Aorta (tissue), 5 donors: ENCODE data around the gene CD3E. TPM values are rescaled to one million over a fixed set of nuclear protein-coding genes. Genes with fewer than 3 reads are reported as not detected.

Source experiments
- ATAC-seq: fragments of 200-7000 bp; cut with Tn5 transposase; one replicate; pipeline ENCODE4 v1.9.1; 2022; ENCODE audit warnings: moderate library complexity; ENCODE audit not compliant: low FRiP score
- DNase-seq, 2 donors: peaks; one replicate each; pipeline ENCODE4 v3.0.0-alpha.2; 2020
- H3K27ac ChIP-seq, 2 donors: one replicate each; pipeline ENCODE4 v1.5.1; 2013; ENCODE audit warnings: low read length in 2 of 2, mild to moderate bottlenecking in 2 of 2, moderate library complexity in 2 of 2, control low read depth in 1 of 2, inconsistent platforms in 1 of 2, low read depth in 1 of 2
- H3K27me3 ChIP-seq, 2 donors: one replicate each; pipeline ENCODE4 v1.6.1; 2013; ENCODE audit warnings: control low read depth in 1 of 2, low read length in 1 of 2, mild to moderate bottlenecking in 1 of 2, moderate library complexity in 1 of 2; ENCODE audit not compliant: insufficient read depth in 2 of 2, control insufficient read depth in 1 of 2
- H3K36me3 ChIP-seq, 2 donors: one replicate each; pipeline ENCODE4 v1.6.1; 2013; ENCODE audit warnings: control low read depth in 1 of 2, low read length in 1 of 2, mild to moderate bottlenecking in 1 of 2; ENCODE audit not compliant: insufficient read depth in 2 of 2, control insufficient read depth in 1 of 2
- H3K4me1 ChIP-seq, 2 donors: one replicate each; pipeline ENCODE4 v1.6.1; 2013; ENCODE audit warnings: low read length in 2 of 2, control low read depth in 1 of 2, mild to moderate bottlenecking in 1 of 2, moderate library complexity in 1 of 2; ENCODE audit not compliant: insufficient read depth in 2 of 2, control insufficient read depth in 1 of 2
- H3K4me3 ChIP-seq, 2 donors: one replicate each; pipeline ENCODE4 v1.5.1; 2013; ENCODE audit warnings: low read length in 2 of 2, control low read depth in 1 of 2, mild to moderate bottlenecking in 1 of 2
- H3K9me3 ChIP-seq: one replicate; pipeline ENCODE4 v1.6.1; 2013; ENCODE audit warnings: mild to moderate bottlenecking, low read length; ENCODE audit not compliant: control insufficient read depth
- WGBS, 2 donors: extraction: QIAGEN DNeasy Blood & Tissue Kit; methylation state at CpG; one replicate each; pipeline ENCODE4 v1.1.7; 2013; 5-methylcytosine and 5-hydroxymethylcytosine counted together
- intact Hi-C, 2 donors: fragments of 100-400 bp; cut with DNase I; formaldehyde crosslinking; loops; one replicate each; pipeline versions ENCODE4 v1.14.2 to v1.15.0; 2022
- long read RNA-seq, 2 donors: library from polyadenylated mRNA; unstranded; transcript quantifications; one replicate each; pipeline ENCODE4 v2.0.0, GENCODE V29; 2020 to 2021
- polyA plus RNA-seq, 2 donors: library from polyadenylated mRNA; stranded (reverse); fragments of 200-250 nt; gene quantifications; one replicate each; pipeline ENCODE4 v1.2.3, GENCODE V29; 2013
- total RNA-seq, 2 donors: library from RNA; stranded (reverse); fragmentation: NEBNext Ultra II Directional; extraction: Animal tissue kit (Norgen Biotek cat#: 25700); gene quantifications; one replicate each; pipeline ENCODE4 v1.2.1, GENCODE V29; 2021
- donor health status: healthy with polysubstance abuse.
- donor health status: Bipolar disorder and iron deficiency.
- donor health status: DM: no; HTN: no; CAD: no.
- donor health status: DM: no; HTN: no; CAD: no.
- donor health status: DM: yes; HTN: yes; CAD: no.

CD3E gene
- total RNA-seq (1 to 10 TPM; 2.3 to 5.2 TPM), polyA plus RNA-seq (1 to 10 TPM in 1 of 2 donors, under 1 TPM in 1; 0.43 to 2.5 TPM)
- long read RNA-seq, donor 1, partial matches to known transcripts, result 0 of 1 reads
- long read RNA-seq, donor 1, other reads (novel, unspliced or antisense), result 1 of 1 reads
- long read RNA-seq, donor 2, partial matches to known transcripts, result 0 of 1 reads
- long read RNA-seq, donor 2, other reads (novel, unspliced or antisense), result 1 of 1 reads

DNA sequence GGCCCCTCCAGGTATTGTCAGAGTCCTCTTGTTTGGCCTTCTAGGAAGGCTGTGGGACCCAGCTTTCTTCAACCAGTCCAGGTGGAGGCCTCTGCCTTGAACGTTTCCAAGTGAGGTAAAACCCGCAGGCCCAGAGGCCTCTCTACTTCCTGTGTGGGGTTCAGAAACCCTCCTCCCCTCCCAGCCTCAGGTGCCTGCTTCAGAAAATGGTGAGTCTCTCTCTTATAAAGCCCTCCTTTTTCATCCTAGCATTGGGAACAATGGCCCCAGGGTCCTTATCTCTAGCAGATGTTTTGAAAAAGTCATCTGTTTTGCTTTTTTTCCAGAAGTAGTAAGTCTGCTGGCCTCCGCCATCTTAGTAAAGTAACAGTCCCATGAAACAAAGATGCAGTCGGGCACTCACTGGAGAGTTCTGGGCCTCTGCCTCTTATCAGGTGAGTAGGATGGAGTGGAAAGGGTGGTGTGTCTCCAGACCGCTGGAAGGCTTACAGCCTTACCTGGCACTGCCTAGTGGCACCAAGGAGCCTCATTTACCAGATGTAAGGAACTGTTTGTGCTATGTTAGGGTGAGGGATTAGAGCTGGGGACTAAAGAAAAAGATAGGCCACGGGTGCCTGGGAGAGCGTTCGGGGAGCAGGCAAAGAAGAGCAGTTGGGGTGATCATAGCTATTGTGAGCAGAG lies at the start of gene CD3E:
CD3E (plus strand) TSS at position 163 of the 681 bp plus-strand sequence; CDS start at position 386, 223 bp downstream.
- no peaks in the 10 kb centered on the region for H3K9me3 ChIP-seq
- no peak within 1 kb of the TSS for H3K27ac ChIP-seq
- ATAC-seq (no peak), DNase-seq (no peak)
- WGBS, 2 donors, result 82 to 85% methylated on average over 8 of the region's 8 CpGs
- H3K27me3 ChIP-seq, result no peaks in the 10 kb centered on the region
- H3K36me3 ChIP-seq, result no peaks in the 10 kb centered on the region
- no peak within 1 kb of the TSS for H3K4me3 ChIP-seq
- H3K4me1 ChIP-seq, result no peaks in the 10 kb centered on the region
- intact Hi-C loops, result no loop called here

DNA sequence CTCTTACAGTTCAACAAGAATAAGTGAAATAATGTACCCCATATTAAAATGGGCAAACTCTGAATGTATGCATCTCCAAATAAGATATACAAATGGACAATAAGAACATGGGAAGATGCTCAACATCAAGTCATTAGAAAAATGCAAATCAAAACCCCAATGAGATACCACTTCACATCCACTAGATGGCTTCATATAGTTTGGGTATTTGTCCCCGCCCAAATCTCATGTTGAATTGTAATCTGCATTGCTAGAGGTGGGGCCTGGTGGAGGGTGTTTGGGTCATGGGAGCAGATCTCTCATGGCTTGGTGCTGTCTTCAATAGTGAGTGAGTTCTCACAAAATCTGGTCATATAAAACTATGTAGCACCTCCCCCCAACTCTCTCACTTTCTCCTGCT lies 46.1 kb upstream of the CD3E start:
- H3K27me3 ChIP-seq, result no peaks in the 10 kb centered on the region
- no peak for DNase-seq
- H3K4me1 ChIP-seq, result no peaks in the 10 kb centered on the region
- no peaks in the 10 kb centered on the region for H3K9me3 ChIP-seq
- no peak overlapping the region for H3K4me3 ChIP-seq
- no peak overlapping the region for H3K27ac ChIP-seq
- no peaks in the 10 kb centered on the region for H3K36me3 ChIP-seq
- no peak for ATAC-seq
- WGBS, 2 donors, result 0 to 76% methylated on average over 1 of the region's 1 CpG
- intact Hi-C loops, result no loop called here

DNA sequence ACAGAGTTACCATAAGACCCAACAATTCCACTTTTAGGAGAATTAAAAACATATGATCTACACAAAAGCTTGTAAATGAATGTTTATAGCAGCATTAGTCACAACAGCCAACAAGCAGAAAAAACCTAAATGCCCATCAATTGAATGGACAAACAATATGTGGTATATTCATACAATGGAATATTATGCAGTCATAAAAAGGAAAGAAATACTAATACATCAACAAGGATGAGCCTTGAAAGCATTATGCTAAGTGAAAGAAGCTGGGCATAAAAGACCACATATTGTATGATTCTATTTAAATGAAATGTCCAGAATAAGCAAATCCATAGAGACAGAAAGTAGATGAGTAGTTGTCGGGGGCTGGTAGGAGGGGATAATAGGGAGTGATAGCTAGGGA lies 45.4 kb upstream of the CD3E start:
- Histone ChIP-seq H3K4me3 (no peak overlapping the region), H3K9me3 (no peaks in the 10 kb centered on the region), H3K27ac (no peak overlapping the region), H3K36me3 (no peaks in the 10 kb centered on the region), H3K4me1 (no peaks in the 10 kb centered on the region), H3K27me3 (peaks cover 0 to 2% of the 10 kb centered on the region in 2 donors)
- intact Hi-C loops, result no loop called here
- DNase-seq, result no peak
- no peak for ATAC-seq
- 99 to 100% methylated on average over 1 of the region's 1 CpG for WGBS, 2 donors

DNA sequence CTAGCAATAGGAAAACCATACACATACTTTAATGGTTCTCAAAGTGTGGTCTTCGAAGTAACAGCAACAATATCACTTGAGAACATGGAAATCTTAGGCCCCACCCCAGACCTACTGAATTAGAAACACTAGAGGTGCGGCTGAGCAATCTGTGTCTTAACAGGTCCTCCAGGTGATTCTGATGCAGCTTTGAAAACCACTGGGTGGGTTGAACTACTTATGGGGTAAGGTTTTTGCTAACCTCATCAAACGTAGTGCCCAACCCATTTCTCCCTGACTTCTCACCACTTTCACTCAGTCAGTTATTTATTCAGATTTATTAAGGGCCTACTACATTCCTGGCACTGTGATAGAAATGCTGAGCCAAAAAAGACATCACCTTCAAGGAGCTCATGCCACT lies 44.2 kb upstream of the CD3E start:
- intact Hi-C loops, result no loop called here
- H3K9me3 ChIP-seq, result no peaks in the 10 kb centered on the region

DNA sequence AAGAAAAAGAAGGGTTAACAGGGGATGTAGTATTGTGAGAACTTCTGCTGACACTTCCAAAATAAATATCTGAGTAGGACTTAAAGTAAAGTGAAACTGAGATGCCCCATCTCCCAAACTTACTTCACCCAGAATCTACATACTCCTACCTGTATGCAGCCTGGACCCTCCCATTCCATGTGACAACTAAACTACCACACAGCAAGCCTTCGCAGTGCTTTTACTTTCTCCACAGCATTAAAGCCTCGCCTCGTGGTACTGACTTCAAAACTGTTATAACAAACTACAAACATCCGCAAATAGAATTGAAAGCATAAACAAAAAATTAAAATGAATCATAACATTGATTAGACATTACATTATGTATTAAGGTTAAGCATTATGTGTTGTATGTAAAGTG lies 41.4 kb upstream of the CD3E start:
- WGBS, 2 donors, result 79 to 80% methylated on average over 4 of the region's 4 CpGs
- H3K27ac ChIP-seq, result no peak overlapping the region
- no peak for ATAC-seq

More for the DNA sequence above, 44.2 kb upstream of the CD3E start:
- Histone ChIP-seq H3K27me3 (peaks cover 0 to 5% of the 10 kb centered on the region in 2 donors), H3K4me3 (no peak overlapping the region), H3K27ac (no peak overlapping the region), H3K36me3 (no peaks in the 10 kb centered on the region), H3K4me1 (no peaks in the 10 kb centered on the region)
- ATAC-seq (no peak), DNase-seq (no peak)
- WGBS, 2 donors, result 80 to 86% methylated on average over 3 of the region's 3 CpGs

DNA sequence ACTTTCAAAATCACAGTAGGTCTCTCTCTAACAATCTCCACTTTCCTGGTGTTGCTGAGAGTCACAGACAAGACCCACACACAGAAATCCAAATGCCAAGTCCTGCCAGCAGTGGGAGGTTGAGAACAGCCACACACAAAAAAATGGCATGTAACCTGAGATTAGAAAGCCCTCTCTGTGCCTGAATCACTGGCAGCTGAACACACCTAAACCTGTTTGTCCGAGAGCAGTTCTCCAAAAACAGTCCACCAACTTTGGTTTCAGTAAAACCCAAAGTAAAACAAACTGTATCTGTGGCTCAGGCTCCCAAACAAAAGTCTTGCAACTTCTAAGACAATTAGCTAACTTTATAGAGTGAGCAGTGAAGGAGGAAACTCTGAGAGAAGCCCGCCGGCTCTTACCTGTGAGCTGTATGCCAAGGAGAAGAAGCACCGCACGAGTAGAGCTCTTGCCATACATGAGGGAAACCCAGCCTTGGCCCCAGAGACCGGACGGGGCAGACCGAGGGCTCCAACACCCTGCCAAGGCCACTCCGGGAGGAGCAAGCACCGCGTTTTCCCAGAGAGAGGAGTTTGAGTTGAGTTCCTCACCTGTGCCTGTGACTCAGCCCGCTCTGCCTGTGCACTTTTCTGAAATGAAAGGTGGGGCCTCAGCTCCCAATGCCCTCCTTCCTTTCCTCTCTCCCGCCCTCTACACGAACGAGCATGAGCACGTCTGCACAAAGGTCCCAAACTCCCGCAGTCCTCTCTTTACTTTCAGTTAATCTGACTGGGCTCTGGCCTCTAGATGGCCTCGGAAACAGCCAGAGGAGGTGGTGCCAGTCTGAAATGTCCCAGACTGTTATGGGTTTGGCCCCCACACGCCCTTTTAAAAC lies 40.6 kb upstream of the CD3E start, which contains the start of gene MPZL2:
MPZL2 (minus strand) TSS at position 603 of the 874 bp plus-strand sequence; CDS start at position 459, 144 bp downstream.
- H3K4me1 ChIP-seq, result no peaks in the 10 kb centered on the region
- no peaks in the 10 kb centered on the region for H3K9me3 ChIP-seq
- H3K27ac ChIP-seq, result no peak within 1 kb of the TSS
- H3K27me3 ChIP-seq, result peaks cover 3 to 5% of the 10 kb centered on the region in 2 donors
- intact Hi-C loops, result no loop called here
- ATAC-seq (peak; percentile 67), DNase-seq (peak in 1 of 2 donors; percentile 45)
- H3K36me3 ChIP-seq, result no peaks in the 10 kb centered on the region
- 2 to 4% methylated on average over 19 of the region's 19 CpGs for WGBS, 2 donors
- H3K4me3 ChIP-seq, result no peak within 1 kb of the TSS

More for the DNA sequence above, 41.4 kb upstream of the CD3E start:
- intact Hi-C loops, result no loop called here
- Histone ChIP-seq H3K27me3 (peaks cover 3 to 5% of the 10 kb centered on the region in 2 donors), H3K9me3 (no peaks in the 10 kb centered on the region), H3K36me3 (no peaks in the 10 kb centered on the region), H3K4me1 (no peaks in the 10 kb centered on the region), H3K4me3 (no peak overlapping the region)
- DNase-seq, result no peak

DNA sequence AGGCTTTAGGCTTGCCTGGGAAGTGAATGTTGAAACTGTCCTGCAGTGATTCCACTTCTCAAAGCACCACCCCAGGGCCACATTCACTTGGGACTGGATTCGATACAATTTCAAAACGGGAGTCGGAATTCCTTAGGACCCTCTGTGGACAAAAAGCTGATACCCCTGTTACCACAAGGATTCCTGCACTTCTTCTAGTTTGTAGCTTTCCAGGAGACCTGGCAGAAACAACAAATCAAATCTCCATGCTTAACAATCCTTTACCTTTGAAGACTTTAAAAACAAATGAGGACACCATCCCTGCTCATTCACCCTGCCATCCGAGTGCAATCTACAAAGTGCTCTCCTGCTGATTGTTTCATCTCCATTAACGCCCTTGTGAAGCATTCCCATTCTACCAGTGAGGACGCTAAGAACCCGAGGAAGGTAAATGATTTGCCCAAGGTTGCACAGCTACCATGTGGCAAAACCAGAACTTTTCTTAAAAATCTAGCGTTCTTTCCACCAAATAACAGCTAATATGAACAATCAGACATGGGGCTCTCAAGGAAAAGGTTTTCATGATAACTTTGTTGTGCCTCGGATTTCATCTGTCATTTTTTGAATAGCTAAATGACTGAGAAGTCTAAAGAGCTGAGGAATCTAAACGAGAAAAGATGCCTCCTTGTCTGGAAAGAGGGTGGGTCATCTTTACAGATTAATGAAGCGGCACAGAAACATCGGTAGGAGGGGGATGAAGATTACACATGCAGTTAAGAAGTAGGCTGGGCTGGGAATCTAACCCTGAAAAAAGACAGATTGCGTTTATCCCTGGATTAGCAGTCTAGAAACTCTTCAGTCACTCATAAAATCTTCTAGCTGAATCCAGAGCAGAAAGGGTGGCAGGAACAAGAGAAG lies 39.7 kb upstream of the CD3E start:
- Histone ChIP-seq H3K27ac (no peak overlapping the region), H3K36me3 (no peaks in the 10 kb centered on the region), H3K27me3 (peaks cover 3 to 5% of the 10 kb centered on the region in 2 donors), H3K4me3 (no peak overlapping the region), H3K4me1 (no peaks in the 10 kb centered on the region), H3K9me3 (no peaks in the 10 kb centered on the region)
- no peak for ATAC-seq
- DNase-seq, result no peak
- 54 to 59% methylated on average over 13 of the region's 13 CpGs for WGBS, 2 donors
- intact Hi-C loops, result no loop called here

DNA sequence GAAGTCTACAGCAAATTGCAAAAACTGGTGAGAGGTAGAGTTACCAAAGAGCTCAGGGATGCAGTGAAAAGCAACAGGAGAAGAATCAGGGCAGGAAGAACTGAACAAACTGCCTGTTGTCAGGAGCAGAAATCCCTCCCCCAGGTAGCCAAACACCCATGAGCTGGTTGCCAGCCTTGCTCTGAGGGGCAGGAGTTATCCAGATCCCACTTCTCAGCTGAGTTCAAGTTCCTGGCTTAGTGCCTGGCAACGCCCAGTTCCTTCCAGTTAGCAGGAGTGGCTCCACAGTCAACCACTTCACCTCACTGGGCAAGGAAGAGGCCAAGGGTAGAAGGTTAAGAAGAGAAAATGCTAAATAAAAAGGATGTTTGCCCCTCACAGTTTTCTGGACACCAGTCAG lies 38.6 kb upstream of the CD3E start:
- DNase-seq (no peak), ATAC-seq (no peak)
- Histone ChIP-seq H3K9me3 (no peaks in the 10 kb centered on the region), H3K27ac (no peak overlapping the region), H3K36me3 (no peaks in the 10 kb centered on the region), H3K4me3 (no peak overlapping the region), H3K27me3 (peaks cover 3 to 5% of the 10 kb centered on the region in 2 donors), H3K4me1 (no peaks in the 10 kb centered on the region)
- intact Hi-C loops, result no loop called here
- 40 to 60% methylated on average over 1 of the region's 1 CpG for WGBS, 2 donors
